ENCODE data around the gene ZC3HAV1.

Gene ZC3HAV1

GRCh38 chr7:139032473-139032872, 77.0 kb downstream of the ZC3HAV1 start:
- in situ Hi-C loops (cut with HindIII; ENCODE audit: low sequenced_read_pairs), result no loop called here

- in situ Hi-C loops (cut with HindIII; ENCODE audit: low sequenced_read_pairs), result loop anchor here (5.0 kb wide), 1 partner anchor 77 kb away; no protein-coding TSS in a partner anchor
Observed at GRCh38 chr7:139029353-139029752, 80.2 kb downstream of the ZC3HAV1 start.

- in situ Hi-C loops (cut with HindIII; ENCODE audit: low sequenced_read_pairs), result loop anchor here (5.0 kb wide), 1 partner anchor 74 kb away; no protein-coding TSS in a partner anchor
Observed at GRCh38 chr7:139026551-139026950, 83.0 kb downstream of the ZC3HAV1 start.

GRCh38 chr7:139025861-139026260, 83.7 kb downstream of the ZC3HAV1 start:
- in situ Hi-C loops (cut with HindIII; ENCODE audit: low sequenced_read_pairs), result loop anchor here (5.0 kb wide), 1 partner anchor 74 kb away; no protein-coding TSS in a partner anchor

GRCh38 chr7:139023076-139023475, 86.4 kb downstream of the ZC3HAV1 start:
- in situ Hi-C loops (cut with HindIII; ENCODE audit: low sequenced_read_pairs), result no loop called here

- in situ Hi-C loops (cut with HindIII; ENCODE audit: low sequenced_read_pairs), result no loop called here
Observed at GRCh38 chr7:139022286-139022685, 87.2 kb downstream of the ZC3HAV1 start.

- in situ Hi-C loops (cut with HindIII; ENCODE audit: low sequenced_read_pairs), result no loop called here
Observed at GRCh38 chr7:139018910-139019309, 90.6 kb downstream of the ZC3HAV1 start.

GRCh38 chr7:139016931-139017511, 92.5 kb downstream of the ZC3HAV1 start:
- in situ Hi-C loops (cut with HindIII; ENCODE audit: low sequenced_read_pairs), result no loop called here

- in situ Hi-C loops (cut with HindIII; ENCODE audit: low sequenced_read_pairs), result no loop called here
Observed at GRCh38 chr7:139011373-139011772, 98.1 kb downstream of the ZC3HAV1 start.

- in situ Hi-C loops (cut with HindIII; ENCODE audit: low sequenced_read_pairs), result no loop called here
Observed at GRCh38 chr7:139004321-139005090, 105.0 kb downstream of the ZC3HAV1 start.

GRCh38 chr7:138999414-138999813, 110.1 kb downstream of the ZC3HAV1 start:
- in situ Hi-C loops (cut with HindIII; ENCODE audit: low sequenced_read_pairs), result no loop called here

All from endothelial cell of hepatic sinusoid (primary cell).